Amygdala (tissue), 56 donors: Measurements from ENCODE around the gene PANK3.
"Not testable (repeated sequence)": the region's sequence is repeated elsewhere in the genome, so short reads cannot be mapped to it uniquely, and the experiment has no call there.

Experiments
- DNase-seq, 56 donors: peaks; one replicate each; lab custom pipeline; 2025; lab: John Stamatoyannopoulos, UW

The PANK3 gene

GRCh38 chr5:168596122-168596521 lies 17.0 kb upstream of the PANK3 start:
- DNase-seq: not testable (repeated sequence)

- no peak for DNase-seq
These were observed 12.8 kb upstream of the PANK3 start for GRCh38 chr5:168592014-168592368.

GRCh38 chr5:168591302-168592013 lies 12.3 kb upstream of the PANK3 start:
- no peak for DNase-seq

- no peak for DNase-seq
These were observed 11.5 kb upstream of the PANK3 start for GRCh38 chr5:168590666-168591065.

GRCh38 chr5:168587987-168588386 lies 8.8 kb upstream of the PANK3 start:
- DNase-seq: no peak

- DNase-seq: no peak
These were observed 6.1 kb upstream of the PANK3 start for GRCh38 chr5:168585119-168585856.

- no peak for DNase-seq
These were observed 4.7 kb upstream of the PANK3 start for GRCh38 chr5:168583742-168584482.

- not testable (repeated sequence) for DNase-seq
These were observed 1.8 kb upstream of the PANK3 start for GRCh38 chr5:168580814-168581469.

- DNase-seq: peak in 2 of 56 donors; percentile 26 to 41
These were observed 1.0 kb upstream of the PANK3 start for GRCh38 chr5:168580227-168580508.

- DNase-seq: peak; percentile 85 to 100 (median 99)
These were observed 489 bp upstream of the PANK3 start for GRCh38 chr5:168579488-168580226.

GRCh38 chr5:168578006-168578405 lies 1.2 kb downstream of the PANK3 start:
- DNase-seq: no peak

GRCh38 chr5:168575391-168576372 lies 3.5 kb downstream of the PANK3 start:
- no peak for DNase-seq

GRCh38 chr5:168574156-168574555 lies 5.0 kb downstream of the PANK3 start:
- not testable (repeated sequence) for DNase-seq

- DNase-seq: not testable (repeated sequence)
These were observed 5.5 kb downstream of the PANK3 start for GRCh38 chr5:168573663-168574062.

GRCh38 chr5:168570490-168571328 lies 8.5 kb downstream of the PANK3 start:
- DNase-seq: no peak

- DNase-seq: no peak
These were observed 10.4 kb downstream of the PANK3 start for GRCh38 chr5:168568738-168569137.

- DNase-seq: no peak
These were observed 15.2 kb downstream of the PANK3 start for GRCh38 chr5:168563959-168564358.

- DNase-seq: no peak
These were observed 16.9 kb downstream of the PANK3 start for GRCh38 chr5:168562279-168562678.
